Stimulated activated CD4-positive, alpha-beta T cell treated with anti-CD3 and anti-CD28 coated beads, TNF-alpha, amount 100 ng/mL, for 24 hours (primary cell): ENCODE data around the gene GALR2.
"Not testable (repeated sequence)": the region's sequence is repeated elsewhere in the genome, so short reads cannot be mapped to it uniquely, and the experiment has no call there.

Experiments
- DNase-seq, 3 experiments: peaks; one replicate each; pipeline ENCODE4 v3.0.0-alpha.2; 2020; ENCODE audit warnings: low read depth in 3 of 3

The GALR2 gene

GRCh38 chr17:76050538-76051467, 23.8 kb upstream of the GALR2 start:
- DNase-seq, result no peak

DNA sequence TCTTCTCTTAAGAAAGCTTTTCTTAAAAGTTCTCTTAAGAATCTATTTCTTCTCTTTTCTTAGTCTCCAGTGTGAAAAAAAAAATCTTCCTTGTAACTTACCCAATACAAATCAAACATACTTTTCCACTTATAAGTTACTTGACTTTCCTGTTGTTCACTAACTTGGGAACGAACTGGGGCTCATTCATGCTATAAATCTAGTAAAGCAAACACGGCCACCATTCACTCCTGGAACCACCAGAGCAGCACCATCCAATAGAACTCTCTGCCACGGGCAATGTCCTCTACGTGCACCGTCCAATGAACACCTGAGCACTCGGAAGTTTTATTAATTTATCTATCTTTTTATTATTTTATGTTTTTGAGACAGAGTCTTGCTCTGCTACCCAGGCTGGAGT, 23.0 kb upstream of the GALR2 start:
- DNase-seq, result no peak

- no peak for DNase-seq
These were observed 21.1 kb upstream of the GALR2 start for GRCh38 chr17:76053246-76054111.

DNA sequence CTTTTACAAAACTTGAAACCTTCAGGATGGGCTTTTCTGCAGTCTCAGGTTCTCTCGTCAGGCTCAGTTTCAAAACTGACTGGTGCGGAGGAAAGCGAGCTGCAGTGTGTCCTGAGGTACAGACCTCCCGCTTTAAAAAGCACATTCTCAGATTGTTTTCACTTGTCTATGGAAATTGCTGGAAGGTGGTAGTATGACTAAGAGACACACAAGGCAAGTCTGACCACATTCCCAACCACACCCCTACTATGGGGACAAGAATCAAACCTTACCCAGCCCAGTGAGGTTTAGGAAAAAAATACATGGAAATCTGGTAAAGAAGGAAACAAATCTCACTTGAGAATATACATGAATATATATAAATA, 20.5 kb upstream of the GALR2 start:
- DNase-seq, result no peak

GRCh38 chr17:76056882-76057281, 17.7 kb upstream of the GALR2 start:
- DNase-seq, result no peak

DNA sequence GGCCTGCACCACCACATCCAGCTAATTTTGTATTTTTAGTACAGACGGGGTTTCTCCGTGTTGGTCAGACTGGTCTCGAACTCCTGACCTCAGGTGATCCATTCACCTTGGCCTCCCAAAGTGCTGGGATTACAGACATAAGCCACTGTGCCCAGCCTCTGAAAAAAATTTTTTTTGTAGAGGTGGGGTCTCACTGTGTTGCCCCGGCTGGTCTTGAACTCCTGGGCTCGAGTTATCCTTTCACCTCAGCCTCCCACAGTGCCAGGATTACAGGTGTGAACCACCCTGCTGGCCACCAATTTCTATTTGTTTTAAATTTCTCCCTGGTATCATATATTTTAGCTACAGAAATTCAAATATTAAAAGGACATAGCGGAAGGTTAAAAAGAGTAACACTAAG, 16.3 kb upstream of the GALR2 start:
- DNase-seq, result not testable (repeated sequence)

- peak; percentile 32 to 56 (median 50) for DNase-seq
These were observed 10.6 kb upstream of the GALR2 start for GRCh38 chr17:76063875-76064546.

DNA sequence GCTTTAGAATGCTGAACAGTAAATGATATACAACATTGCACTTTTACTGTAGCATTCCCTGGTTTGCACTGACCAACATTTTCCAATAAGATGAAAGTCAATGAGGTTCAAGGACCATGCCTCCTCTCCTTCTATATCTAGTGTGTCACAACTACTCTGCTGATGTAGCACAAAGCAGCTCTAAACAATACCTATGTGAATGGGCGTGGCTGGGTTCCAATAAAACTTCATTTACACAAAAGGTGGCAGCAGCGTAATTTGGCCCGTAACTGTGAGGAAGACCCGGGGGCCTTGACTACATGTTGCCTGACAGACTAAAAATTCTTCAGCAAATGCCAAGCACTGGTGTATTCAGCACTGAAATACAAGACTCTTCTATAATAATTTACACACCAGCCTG, 8.8 kb upstream of the GALR2 start:
- DNase-seq, result no peak

GRCh38 chr17:76071531-76072147, 2.9 kb upstream of the GALR2 start:
- no peak for DNase-seq

DNA sequence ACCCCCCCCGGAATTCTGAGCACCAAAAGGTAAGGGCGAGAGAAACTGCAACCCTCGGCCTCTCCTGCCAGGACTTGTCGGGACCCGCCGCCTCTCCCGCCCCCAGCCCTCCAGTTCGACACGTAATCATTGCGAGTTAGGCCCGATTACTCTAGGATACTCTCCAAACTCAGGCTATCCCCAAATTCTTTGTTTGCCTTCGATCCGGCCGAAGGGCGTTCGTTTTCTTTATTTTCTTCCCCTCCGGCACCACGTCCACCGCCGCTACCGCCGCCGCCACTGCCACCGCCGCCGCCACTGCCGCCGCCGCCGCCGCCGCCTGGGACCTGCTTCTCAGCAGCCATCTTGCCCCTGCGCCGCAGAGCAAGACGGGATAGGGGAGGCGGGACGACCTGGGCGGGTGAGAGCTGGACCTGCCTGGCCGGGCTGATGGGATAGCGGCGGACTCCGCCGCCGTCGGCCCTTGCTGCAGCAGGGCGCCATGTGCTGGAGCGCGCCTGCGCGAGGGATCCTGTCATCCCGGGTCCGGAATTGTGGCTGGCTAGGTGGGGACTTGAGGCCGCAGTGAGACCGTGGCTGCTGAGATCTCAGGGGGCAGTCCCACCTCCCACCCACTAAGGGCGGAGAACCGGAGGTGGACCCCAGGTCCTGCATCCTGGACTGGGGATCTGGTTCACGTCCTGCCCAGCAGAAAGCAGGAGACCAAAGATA, 2.3 kb upstream of the GALR2 start, which contains the start of gene SRP68:
TSS of gene SRP68 (minus strand) at position 370 of the 711 bp plus-strand sequence. CDS start at position 344, 26 bp downstream.
- peak; percentile 64 to 85 (median 67) for DNase-seq

DNA sequence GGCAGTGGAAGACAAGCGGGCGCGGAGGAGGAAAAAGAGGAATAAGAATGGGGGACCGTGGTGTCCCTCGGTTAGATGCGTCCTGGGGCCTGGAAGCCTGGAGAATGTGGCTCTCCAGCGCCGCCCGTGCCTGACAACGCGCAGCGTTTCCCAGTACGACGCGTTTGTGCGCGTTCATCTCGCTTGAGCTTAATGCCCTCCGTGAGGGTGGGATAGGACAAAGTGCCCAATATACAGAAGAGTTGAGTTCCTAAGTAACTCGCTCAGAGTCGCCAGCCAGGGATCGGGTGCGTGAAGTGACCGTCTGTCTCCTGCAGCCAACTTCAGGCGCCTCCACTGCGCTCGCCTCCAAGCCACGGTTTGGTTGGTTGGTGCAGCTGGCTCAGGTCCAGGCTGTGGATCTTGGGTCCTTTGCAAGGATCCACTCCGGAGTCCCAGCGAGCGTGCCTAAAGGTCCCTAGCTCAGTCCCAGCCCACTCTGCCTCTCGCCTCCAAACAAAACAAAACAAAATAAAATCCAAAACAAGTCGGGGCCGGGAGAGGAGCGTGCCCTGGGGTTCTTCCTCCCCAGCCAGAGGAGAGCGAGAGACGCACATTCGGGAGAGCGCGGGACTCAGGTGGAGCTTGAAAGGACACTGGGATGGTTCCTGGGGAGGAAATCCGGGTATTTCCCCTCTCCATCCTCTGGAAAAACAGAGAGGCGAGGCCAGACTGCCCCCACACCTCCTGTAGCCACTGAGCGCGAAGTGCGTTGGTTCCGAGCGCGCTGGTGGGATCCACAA, 974 bp downstream of the GALR2 start:
- DNase-seq, result no peak

DNA sequence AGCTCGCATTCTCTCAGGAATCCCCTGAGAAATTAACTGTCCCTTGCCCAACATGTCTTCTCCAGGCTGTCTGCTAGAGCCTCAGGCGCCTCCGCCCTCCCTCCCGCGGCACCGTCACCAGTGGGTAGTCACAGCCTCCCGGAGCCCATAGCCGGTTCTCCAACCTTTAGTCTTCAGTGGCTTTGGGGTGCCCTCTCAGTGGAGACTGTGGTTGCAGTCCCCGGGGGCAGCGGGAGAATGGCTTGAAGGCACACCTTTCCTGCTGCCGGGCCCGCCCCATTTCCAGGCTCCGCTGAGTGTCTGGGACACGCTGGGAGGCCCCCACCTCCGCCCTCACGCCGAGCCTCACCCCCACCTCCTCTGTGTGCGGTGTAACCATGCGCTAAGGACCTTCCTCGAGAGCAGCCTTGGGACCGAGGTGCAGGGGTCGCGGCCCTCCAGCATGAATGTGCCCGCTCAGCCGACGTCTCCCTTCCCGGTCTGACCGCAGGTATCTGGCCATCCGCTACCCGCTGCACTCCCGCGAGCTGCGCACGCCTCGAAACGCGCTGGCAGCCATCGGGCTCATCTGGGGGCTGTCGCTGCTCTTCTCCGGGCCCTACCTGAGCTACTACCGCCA, 1.7 kb downstream of the GALR2 start:
- no peak for DNase-seq

DNA sequence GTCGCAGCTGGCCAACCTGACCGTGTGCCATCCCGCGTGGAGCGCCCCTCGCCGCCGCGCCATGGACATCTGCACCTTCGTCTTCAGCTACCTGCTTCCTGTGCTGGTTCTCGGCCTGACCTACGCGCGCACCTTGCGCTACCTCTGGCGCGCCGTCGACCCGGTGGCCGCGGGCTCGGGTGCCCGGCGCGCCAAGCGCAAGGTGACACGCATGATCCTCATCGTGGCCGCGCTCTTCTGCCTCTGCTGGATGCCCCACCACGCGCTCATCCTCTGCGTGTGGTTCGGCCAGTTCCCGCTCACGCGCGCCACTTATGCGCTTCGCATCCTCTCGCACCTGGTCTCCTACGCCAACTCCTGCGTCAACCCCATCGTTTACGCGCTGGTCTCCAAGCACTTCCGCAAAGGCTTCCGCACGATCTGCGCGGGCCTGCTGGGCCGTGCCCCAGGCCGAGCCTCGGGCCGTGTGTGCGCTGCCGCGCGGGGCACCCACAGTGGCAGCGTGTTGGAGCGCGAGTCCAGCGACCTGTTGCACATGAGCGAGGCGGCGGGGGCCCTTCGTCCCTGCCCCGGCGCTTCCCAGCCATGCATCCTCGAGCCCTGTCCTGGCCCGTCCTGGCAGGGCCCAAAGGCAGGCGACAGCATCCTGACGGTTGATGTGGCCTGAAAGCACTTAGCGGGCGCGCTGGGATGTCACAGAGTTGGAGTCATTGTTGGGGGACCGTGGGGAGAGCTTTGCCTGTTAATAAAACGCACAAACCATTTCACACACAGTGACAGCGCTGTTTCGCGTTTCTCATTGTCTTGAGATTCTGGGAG, 2.4 kb downstream of the GALR2 start:
- no peak for DNase-seq

DNA sequence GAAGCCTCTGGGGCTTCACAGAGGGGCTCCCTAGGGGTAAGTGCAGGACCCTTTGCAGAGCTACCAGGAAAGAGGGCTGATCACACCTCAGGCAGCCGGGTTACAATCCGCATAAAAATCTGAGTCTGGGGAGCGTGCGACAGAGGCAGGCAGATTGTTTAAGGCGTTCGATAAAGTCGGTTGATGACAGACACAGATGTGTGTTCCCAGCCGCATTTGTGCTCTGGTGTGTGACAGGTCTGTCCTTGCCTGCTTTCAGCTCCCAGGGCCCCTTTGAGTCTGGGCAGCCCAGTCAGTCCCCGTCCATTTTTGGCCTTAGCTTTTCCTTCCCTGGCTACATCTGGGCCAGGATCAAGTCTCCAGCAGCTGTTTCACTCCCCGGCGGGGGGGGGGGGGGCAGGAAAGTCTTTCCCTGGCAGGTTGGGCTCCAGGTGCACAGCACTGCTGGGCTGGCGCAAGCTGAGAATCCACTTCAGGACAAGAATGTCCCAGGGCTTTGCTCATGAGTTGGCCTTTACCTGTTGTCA, 3.1 kb downstream of the GALR2 start:
- no peak for DNase-seq

DNA sequence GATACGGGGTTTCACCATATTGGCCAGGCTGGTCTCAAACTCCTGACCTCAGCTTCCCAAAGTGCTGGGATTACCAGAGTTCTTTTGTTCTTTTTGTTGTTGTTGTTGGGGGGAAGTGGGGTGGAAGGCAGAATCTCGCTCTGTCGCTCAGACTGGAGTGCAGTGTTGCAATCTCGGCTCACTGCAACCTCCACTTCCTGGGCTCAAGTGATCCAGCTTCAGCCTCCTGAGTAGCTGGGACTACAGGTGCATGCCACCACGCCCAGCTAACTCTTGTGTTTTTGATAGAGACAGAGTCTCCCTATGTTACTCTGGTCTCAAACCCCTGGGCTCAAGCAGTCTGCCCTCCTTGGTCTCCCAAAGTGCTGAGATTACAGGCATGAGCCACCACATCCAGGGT, 3.8 kb downstream of the GALR2 start:
- DNase-seq, result not testable (repeated sequence)

DNA sequence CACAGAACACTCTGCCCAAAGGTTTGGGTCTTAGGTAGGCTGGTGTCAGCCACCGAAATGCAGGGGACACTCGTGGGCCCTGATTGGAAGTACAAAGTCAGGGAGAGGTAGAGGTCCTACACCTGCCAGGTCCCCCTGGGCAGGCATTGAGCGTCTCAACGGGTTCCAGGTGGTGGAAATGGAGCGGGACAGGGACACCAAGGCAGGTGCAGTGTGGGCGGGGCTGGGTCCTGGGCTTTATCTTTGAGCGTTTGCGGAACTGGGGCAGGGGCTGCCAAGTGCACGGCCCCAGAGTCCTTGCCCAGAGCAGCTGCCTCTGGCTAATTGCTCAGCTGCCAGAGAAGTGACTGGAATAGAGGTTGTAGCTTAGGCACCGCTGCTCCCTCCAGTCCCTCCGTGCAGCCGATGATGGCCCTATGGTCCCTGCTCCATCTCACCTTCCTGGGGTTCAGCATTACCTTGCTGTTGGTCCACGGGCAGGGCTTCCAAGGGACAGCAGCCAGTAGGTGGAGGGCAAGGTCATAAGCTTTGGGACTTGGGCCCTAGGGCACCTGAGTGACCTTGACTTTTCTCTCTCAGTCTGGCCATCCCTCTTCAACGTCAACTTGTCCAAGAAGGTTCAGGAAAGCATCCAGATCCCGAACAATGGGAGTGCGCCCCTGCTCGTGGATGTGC, 4.4 kb downstream of the GALR2 start, which contains the start of gene ZACN:
TSS of gene ZACN (plus strand) at position 323 of the 675 bp plus-strand sequence. CDS start at position 406, 83 bp downstream.
- DNase-seq, result no peak

- no peak for DNase-seq
These were observed 5.0 kb downstream of the GALR2 start for GRCh38 chr17:76079535-76079955.
